Epithelial cell of esophagus (primary cell): ENCODE results near the gene DNAJC1.
"Not testable (repeated sequence)": the region's sequence is repeated elsewhere in the genome, so short reads cannot be mapped to it uniquely, and the experiment has no call there.

Experiments
- DNase-seq: peaks from one replicate; pipeline ENCODE4 v3.0.0; 2010; ENCODE audit warnings: low read depth
- H3K4me3 ChIP-seq: 2 replicates; pipeline ENCODE4 v1.5.1; 2011; ENCODE audit warnings: mild to moderate bottlenecking, low read length, control low read depth
- TF ChIP-seq, protein P1 (sequence below): IDR thresholded peaks from 2 replicates; pipeline ENCODE4 v1.5.1; 2011; ENCODE audit warnings: low read depth, mild to moderate bottlenecking, low read length, control low read depth, inconsistent platforms; ENCODE audit not compliant: insufficient read depth; ENCODE audit errors: missing control alignments

Gene DNAJC1

DNA sequence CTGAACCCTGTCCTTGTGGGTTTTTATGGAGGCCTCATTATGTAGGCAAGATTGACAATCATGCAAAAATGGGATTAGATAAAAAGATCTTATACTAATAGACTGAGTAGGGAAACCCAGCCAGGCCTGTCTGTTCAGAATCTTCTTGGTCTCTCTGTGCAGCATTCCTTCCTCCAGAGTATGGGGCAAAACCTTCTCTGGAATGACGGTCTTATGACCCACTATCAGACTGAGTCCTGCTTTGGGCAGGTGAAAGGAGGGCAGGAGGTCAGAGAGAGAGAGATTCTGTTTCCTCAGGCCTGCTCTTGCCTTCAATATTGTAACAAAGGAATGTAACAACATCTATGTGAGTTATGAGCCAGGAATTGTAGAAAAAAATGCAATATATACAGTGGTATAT, 182.6 kb downstream of the DNAJC1 start:
- no peak overlapping the region for H3K4me3 ChIP-seq
- no peak for DNase-seq
- TF ChIP-seq, protein P1, sequence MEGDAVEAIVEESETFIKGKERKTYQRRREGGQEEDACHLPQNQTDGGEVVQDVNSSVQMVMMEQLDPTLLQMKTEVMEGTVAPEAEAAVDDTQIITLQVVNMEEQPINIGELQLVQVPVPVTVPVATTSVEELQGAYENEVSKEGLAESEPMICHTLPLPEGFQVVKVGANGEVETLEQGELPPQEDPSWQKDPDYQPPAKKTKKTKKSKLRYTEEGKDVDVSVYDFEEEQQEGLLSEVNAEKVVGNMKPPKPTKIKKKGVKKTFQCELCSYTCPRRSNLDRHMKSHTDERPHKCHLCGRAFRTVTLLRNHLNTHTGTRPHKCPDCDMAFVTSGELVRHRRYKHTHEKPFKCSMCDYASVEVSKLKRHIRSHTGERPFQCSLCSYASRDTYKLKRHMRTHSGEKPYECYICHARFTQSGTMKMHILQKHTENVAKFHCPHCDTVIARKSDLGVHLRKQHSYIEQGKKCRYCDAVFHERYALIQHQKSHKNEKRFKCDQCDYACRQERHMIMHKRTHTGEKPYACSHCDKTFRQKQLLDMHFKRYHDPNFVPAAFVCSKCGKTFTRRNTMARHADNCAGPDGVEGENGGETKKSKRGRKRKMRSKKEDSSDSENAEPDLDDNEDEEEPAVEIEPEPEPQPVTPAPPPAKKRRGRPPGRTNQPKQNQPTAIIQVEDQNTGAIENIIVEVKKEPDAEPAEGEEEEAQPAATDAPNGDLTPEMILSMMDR: no peak

DNA sequence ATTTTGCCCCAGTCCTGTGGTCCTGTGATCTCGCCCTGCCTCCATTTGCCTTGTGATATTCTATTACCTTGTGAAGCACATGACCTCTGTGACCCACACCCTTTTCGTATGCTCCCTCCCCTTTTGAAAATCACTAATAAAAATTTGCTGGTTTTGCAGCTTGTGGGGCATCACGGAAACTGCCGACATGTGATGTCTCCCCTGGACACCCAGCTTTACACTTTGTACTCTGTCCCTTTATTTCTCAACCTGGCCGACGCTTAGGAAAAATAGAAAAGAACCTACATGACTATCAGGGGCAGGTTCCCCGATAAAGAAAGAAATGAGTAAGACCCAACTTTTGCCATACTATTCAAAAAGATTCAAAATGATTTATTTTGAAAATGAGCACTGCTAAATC, 185.1 kb downstream of the DNAJC1 start:
- not testable (repeated sequence) for H3K4me3 ChIP-seq, DNase-seq

DNA sequence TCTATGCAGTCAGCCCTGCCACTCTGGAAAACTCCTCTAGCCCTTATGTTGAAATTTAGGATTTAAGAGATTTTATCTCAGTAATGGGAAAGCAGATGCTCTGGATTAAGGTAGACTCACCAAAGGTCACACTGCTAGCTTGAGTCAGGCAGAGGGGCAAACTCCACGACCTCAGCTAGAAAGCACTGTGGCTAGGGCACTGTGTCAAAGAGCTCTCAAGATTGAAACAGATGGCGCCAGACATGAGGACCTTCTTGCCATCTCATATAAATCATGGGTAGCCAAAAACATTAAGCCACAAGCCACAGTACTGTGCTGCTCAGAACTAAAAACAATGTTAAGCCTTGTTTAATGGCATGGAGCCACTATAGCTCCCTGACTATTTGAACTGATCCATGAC, 188.7 kb downstream of the DNAJC1 start:
- no peak overlapping the region for H3K4me3 ChIP-seq
- no peak for DNase-seq

DNA sequence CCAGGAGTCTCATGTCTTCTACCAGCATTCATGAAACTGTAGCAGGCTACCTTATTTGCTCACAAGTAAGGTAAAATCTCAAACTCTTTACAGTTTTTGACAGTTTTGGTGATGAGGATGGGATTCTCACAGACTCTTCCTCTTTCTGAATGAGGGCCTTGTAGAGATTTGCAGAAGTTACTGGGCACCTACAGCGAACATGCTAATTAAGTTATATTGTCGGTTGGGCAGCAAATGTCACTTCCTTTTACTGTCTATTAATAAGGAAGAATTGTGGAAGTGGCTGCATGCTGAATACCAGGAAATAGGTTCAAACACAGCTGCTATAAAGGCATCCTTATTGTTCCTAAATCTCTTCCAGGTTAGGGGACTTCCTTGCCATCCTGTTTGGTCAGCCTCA, 189.6 kb downstream of the DNAJC1 start:
- DNase-seq: no peak
- TF ChIP-seq, protein P1: no peak
- no peak overlapping the region for H3K4me3 ChIP-seq

More for the DNA sequence above, 188.7 kb downstream of the DNAJC1 start:
- TF ChIP-seq, protein P1: no peak

DNA sequence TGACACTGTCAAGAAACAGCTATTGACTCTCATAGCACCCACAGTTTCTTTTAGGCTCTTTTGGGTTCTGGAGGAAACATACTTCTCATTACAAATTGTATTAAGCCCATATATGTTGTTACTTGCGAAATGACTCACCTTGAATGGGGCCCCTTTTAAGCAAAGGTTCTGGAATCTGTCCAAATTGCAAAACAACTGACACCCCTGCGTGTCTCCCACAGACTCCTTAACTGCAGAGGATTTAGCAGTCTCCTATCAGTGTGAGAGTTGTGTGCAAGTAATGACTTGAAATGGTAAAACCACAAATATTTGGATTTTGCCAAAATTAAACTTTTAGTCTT, 192.3 kb downstream of the DNAJC1 start:
- TF ChIP-seq, protein P1: no peak

DNA sequence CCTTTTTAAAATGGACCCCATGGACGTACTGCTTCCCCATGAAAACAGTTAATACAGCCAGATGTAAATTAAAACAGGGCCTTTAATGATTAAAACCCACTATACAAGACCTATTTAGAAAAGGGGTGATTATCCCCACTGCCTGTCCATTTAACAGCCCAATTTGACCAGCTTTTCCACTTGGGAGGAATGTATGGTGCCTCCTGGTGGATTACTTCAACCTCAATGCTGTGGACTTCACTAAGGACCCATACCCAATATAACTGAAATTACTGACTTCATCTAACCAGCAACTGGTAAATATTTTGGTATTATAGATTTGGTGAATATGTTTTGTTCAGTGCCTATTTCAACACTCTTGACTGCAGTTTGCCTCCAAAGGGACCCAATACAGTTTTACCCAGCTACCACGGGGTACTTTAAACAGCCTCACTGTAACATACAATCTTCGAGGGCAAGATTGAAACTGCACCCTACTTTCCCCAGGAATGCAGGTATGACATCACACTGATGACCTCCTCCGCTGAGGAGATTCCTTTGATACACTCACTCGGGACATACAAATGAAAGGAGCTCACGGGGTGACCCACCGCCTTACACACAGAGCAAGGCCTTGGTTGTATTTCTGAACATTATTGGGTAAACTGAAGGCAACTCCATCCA, 192.8 kb downstream of the DNAJC1 start:
- DNase-seq: peak; percentile 75
- no peak overlapping the region for H3K4me3 ChIP-seq
- TF ChIP-seq, protein P1: peak; percentile 3

More for the DNA sequence above, 192.3 kb downstream of the DNAJC1 start:
- H3K4me3 ChIP-seq: no peak overlapping the region
- peak; percentile 83 for DNase-seq

DNA sequence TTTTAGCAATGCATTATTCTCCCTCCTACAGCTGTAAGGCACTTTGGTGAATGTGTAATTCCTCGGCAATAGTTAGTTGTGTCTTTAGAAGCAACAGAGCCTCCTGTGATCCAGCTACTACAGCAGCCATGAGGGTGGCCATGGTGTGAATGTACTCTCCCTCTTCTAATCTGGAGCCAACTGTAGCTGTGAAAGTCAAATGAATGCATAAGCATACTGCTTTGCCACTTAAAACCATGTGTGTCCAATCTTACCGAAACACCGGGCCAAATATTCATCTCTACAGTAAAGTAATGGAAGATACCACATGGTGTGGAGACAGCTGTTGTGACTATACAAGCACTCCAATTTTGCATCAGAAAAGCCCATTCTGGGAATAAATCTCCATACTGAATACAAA, 195.0 kb downstream of the DNAJC1 start:
- no peak for DNase-seq
- no peak overlapping the region for H3K4me3 ChIP-seq
- TF ChIP-seq, protein P1: no peak
